AG10803 (cell line): Measurements from ENCODE around the gene SELENOI.

Experiments used
- DNase-seq: peaks from one replicate; pipeline ENCODE4 v3.0.0; 2010; ENCODE audit warnings: low read depth
- H3K4me3 ChIP-seq: 2 replicates; pipeline ENCODE4 v1.5.1; 2011; ENCODE audit warnings: mild to moderate bottlenecking, low read length, control low read depth
- TF ChIP-seq, protein P1 (sequence below): conservative IDR thresholded peaks from 2 replicates; pipeline ENCODE4 v1.5.1; 2011; ENCODE audit warnings: mild to moderate bottlenecking, low read length, control low read depth, inconsistent platforms

Gene SELENOI

GRCh38 chr2:26424221-26424620 is 78.3 kb downstream of the SELENOI start:
- no peak for DNase-seq
- H3K4me3 ChIP-seq = no peak overlapping the region
- TF ChIP-seq, protein P1, sequence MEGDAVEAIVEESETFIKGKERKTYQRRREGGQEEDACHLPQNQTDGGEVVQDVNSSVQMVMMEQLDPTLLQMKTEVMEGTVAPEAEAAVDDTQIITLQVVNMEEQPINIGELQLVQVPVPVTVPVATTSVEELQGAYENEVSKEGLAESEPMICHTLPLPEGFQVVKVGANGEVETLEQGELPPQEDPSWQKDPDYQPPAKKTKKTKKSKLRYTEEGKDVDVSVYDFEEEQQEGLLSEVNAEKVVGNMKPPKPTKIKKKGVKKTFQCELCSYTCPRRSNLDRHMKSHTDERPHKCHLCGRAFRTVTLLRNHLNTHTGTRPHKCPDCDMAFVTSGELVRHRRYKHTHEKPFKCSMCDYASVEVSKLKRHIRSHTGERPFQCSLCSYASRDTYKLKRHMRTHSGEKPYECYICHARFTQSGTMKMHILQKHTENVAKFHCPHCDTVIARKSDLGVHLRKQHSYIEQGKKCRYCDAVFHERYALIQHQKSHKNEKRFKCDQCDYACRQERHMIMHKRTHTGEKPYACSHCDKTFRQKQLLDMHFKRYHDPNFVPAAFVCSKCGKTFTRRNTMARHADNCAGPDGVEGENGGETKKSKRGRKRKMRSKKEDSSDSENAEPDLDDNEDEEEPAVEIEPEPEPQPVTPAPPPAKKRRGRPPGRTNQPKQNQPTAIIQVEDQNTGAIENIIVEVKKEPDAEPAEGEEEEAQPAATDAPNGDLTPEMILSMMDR = no peak

DNA sequence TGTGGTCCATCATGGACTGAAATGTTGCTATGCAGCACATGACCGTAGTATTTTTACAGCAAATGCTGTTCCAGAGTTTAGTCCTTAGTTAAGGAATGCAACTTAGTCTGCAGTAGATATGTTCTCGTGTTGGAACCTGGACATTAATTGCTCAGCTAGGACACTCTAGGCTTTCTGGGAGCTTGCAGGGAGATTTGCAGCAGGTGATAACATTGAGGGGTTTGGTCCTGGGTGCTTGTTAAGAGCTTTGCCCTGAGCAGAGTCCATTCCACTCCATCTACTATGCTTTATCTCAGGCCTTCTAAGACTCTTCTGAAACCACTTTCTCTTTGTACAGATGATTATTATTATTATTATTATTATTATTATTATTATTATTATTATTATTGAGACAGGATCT is 82.9 kb downstream of the SELENOI start:
- TF ChIP-seq, protein P1 = no peak

DNA sequence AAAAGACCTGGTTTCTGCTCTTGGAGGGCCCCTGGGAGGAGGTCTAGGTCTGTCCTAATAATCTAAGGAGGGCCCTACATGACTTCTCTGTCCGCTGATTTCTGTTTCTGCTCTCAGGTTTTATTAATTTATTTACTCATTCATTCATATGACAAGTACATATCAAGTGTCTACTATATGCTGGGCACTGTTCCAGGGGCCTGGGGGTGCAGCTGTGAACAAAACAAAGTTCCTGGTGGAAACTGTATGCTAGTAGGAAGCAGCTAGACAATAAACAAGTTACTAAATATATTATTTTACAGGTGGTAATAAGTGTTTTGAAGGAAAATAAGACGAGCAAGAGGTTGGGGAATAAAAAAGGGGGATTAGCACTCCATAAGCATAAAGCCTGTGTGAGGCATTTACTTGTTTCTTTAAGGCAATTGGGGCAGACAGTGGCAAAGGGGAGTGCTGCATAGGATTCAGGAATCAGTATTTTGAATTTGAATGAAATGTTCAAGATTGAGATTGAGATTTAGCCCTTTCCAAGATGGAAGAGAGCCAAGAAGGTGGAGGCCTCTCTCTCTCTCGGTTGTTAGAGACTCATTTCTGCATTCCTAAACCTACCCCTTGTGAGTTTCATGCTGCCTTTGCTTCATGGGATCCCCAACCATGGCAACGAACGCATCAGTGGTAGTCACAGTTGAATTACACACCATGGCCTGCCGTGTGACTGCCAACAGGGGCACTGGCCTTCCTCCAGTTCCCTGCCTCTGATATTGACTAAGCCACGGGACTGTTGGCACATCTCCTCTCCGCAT is 84.0 kb downstream of the SELENOI start:
- DNase-seq = peak; percentile 4

More for the DNA sequence above, 82.9 kb downstream of the SELENOI start:
- H3K4me3 ChIP-seq = no peak overlapping the region
- no peak for DNase-seq

GRCh38 chr2:26430826-26431225 is 84.9 kb downstream of the SELENOI start:
- DNase-seq = peak; percentile 39
- no peak overlapping the region for H3K4me3 ChIP-seq
- TF ChIP-seq, protein P1 = no peak

More for the DNA sequence above, 84.0 kb downstream of the SELENOI start:
- TF ChIP-seq, protein P1 = no peak
- no peak overlapping the region for H3K4me3 ChIP-seq

GRCh38 chr2:26432363-26432762 is 86.4 kb downstream of the SELENOI start:
- no peak overlapping the region for H3K4me3 ChIP-seq
- TF ChIP-seq, protein P1 = no peak
- no peak for DNase-seq

DNA sequence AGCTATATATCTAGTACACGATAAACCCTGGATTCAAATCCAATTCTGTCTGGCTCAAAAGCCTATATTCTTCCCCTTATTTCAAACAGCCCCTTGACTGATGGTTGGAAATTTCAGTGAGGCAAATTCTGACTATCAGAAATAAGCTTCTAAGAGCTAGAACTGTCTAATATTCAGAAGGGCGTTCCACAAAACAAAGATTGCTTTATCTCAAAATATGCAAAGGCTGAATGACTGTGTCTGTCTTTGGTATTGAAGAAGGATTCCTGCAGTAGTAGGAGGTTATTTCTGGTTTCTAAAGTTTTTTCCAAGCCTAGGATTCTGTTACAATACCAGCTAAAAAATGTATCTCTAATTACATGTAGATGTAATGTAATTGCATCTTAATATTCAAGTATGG is 86.9 kb downstream of the SELENOI start:
- DNase-seq = no peak
- TF ChIP-seq, protein P1 = no peak
- H3K4me3 ChIP-seq = no peak overlapping the region

DNA sequence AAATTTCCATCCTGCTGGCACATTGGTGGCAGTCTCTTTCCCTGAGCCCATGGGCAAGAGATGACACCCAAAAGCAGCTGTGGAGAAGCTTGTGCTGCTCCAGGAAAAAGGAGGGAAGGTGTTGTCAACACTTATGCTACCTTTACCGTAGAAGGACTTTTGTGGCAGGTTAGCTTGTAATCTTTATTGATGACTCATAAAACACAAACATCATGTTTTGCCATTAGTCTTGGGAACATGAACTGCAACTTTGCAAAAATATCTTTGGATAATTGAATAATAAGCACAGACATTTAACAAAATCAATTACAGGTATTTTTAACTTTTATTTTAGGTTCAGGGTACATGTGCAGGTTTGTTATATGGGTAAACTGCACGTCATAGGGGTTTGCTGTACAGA is 89.2 kb downstream of the SELENOI start:
- TF ChIP-seq, protein P1 = no peak
- DNase-seq = no peak
- H3K4me3 ChIP-seq = no peak overlapping the region
